Lung (tissue), 12 donors: ENCODE measurements around the gene LINGO3. TPM values are rescaled to one million over a fixed set of nuclear protein-coding genes. Genes with fewer than 3 reads are reported as not detected.

Experiments used
- ATAC-seq: fragments of 200-7000 bp; cut with Tn5 transposase; one replicate; pipeline ENCODE4 v1.9.1; 2020; ENCODE audit warnings: moderate number of reproducible peaks; ENCODE audit not compliant: insufficient read depth, low FRiP score
- DNase-seq, 3 donors: peaks; one replicate each; pipeline ENCODE4 v3.0.0-alpha.2; 2013 to 2017
- H3K27ac ChIP-seq, 2 donors: one replicate each; pipeline ENCODE4 v1.5.1; 2013; ENCODE audit warnings: mild to moderate bottlenecking in 2 of 2, moderate library complexity in 2 of 2, control low read depth in 1 of 2, inconsistent platforms in 1 of 2, low read depth in 1 of 2, low read length in 1 of 2
- H3K27me3 ChIP-seq, 3 donors: one replicate each; pipeline ENCODE4 v1.5.1; 2013; ENCODE audit warnings: low read length in 2 of 3; ENCODE audit not compliant: control insufficient read depth in 3 of 3, insufficient read depth in 3 of 3
- H3K36me3 ChIP-seq, 4 donors: one replicate each; pipeline ENCODE4 v1.5.1; 2013; ENCODE audit warnings: low read length in 4 of 4, mild to moderate bottlenecking in 1 of 4, moderate library complexity in 1 of 4; ENCODE audit not compliant: control insufficient read depth in 4 of 4, insufficient read depth in 4 of 4
- H3K4me1 ChIP-seq, 5 donors: one replicate each; pipeline ENCODE4 v1.5.1; 2013; ENCODE audit warnings: low read length in 5 of 5, mild to moderate bottlenecking in 2 of 5, moderate library complexity in 1 of 5; ENCODE audit not compliant: control insufficient read depth in 5 of 5, insufficient read depth in 5 of 5
- H3K4me3 ChIP-seq: one replicate; pipeline ENCODE4 v1.5.1; 2013; ENCODE audit warnings: mild to moderate bottlenecking, control low read depth, moderate library complexity
- H3K9ac ChIP-seq, 2 donors: one replicate each; pipeline ENCODE4 v1.5.1; 2013; ENCODE audit warnings: low read length in 2 of 2, control low read depth in 1 of 2; ENCODE audit not compliant: insufficient read depth in 1 of 2
- H3K9me3 ChIP-seq, 4 donors: one replicate each; pipeline ENCODE4 v1.5.1; 2013; ENCODE audit warnings: low read length in 3 of 4, mild to moderate bottlenecking in 1 of 4, moderate library complexity in 1 of 4; ENCODE audit not compliant: control insufficient read depth in 4 of 4, insufficient read depth in 3 of 4
- CTCF ChIP-seq: IDR thresholded peaks from 2 replicates; pipeline ENCODE4 v1.5.1; 2012; ENCODE audit warnings: mild to moderate bottlenecking; ENCODE audit errors: control extremely low read depth, extremely low read depth
- WGBS, 2 donors: extraction: QIAGEN DNeasy Blood & Tissue Kit; methylation state at CpG; one replicate each; pipeline ENCODE4 v1.1.7; 2013; 5-methylcytosine and 5-hydroxymethylcytosine counted together
- polyA plus RNA-seq, 2 donors: library from polyadenylated mRNA; stranded (reverse); fragments of 200-250 nt; gene quantifications; one replicate each; pipeline ENCODE4 v1.2.1, GENCODE V29; 2013
- total RNA-seq, 2 donors: library from RNA; depleted of rRNA in 1 of 2; stranded (reverse); fragments of >200 nt in 1 of 2; gene quantifications; one replicate each; pipeline ENCODE4 v1.2.1, GENCODE V29; 2014 to 2021
- donor health status: control.
- donor health status: control.
- donor health status: Bipolar disorder and iron deficiency.
- donor health status: healthy.
- donor health status: DM: yes; HTN: yes; CAD: no.

Gene LINGO3
- total and polyA plus RNA-seq, 4 donors, result 0.10 to 1.0 (median 0.21) TPM; not detected in 1

GRCh38 chr19:2306281-2306806 is 1.6 kb downstream of the LINGO3 start:
- WGBS, 2 donors, result 60 to 71% methylated on average over 19 of the region's 19 CpGs
- no peak for ATAC-seq
- no peak for TF ChIP-seq CTCF

GRCh38 chr19:2305452-2306280 is 2.3 kb downstream of the LINGO3 start:
- DNase-seq (no peak), ATAC-seq (no peak)
- Histone ChIP-seq H3K9me3 (peaks cover 0 to 1% (median 0%) of the 10 kb centered on the region in 4 donors), H3K27me3 (peaks cover 4 to 54% (median 39%) of the 10 kb centered on the region in 3 donors), H3K9ac (no peak overlapping the region), H3K4me1 (peaks cover 0 to 9% (median 7%) of the 10 kb centered on the region in 5 donors), H3K4me3 (no peak overlapping the region), H3K27ac (no peak overlapping the region), H3K36me3 (no peaks in the 10 kb centered on the region)
- TF ChIP-seq CTCF, result no peak
- 67% methylated on average over 19 of the region's 19 CpGs for WGBS, 2 donors

More at GRCh38 chr19:2306281-2306806, 1.6 kb downstream of the LINGO3 start:
- H3K4me1 ChIP-seq, result peaks cover 0 to 9% (median 7%) of the 10 kb centered on the region in 5 donors
- no peak overlapping the region for H3K9ac ChIP-seq
- peaks cover 0 to 1% (median 0%) of the 10 kb centered on the region in 4 donors for H3K9me3 ChIP-seq
- no peak overlapping the region for H3K4me3 ChIP-seq
- H3K27ac ChIP-seq, result no peak overlapping the region
- H3K27me3 ChIP-seq, result peaks cover 4 to 54% (median 39%) of the 10 kb centered on the region in 3 donors
- H3K36me3 ChIP-seq, result no peaks in the 10 kb centered on the region
- no peak for DNase-seq

DNA sequence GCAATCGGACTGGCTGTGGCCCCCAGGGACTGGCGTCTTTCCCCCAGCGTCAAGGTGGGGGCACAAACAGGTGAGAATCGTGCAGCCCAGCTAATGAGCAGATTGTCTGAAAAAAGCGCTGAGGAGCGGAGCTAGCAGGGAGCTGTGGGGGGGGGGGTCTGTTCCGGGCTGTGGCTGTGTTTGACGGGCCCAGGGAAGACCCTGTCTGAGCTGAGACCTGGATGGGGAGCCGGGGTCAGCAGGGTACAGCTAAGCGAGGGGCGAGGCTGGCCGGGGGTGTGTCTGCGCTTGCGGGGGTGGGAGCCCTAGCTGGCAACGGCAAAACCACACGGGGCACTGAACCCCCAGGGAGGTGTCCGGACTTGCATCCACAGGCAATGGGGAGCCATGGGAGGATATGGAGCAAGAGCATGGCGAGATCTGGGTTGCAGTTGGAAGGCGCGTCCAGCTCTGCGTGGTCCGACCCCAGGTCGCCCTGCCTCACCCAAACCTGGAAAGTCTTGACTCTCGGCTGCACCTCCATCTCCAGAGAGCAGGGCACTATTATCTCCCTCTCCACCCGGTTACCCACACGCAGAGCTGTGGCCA is 4.6 kb downstream of the LINGO3 start:
- Histone ChIP-seq H3K27ac (no peak overlapping the region), H3K4me1 (peaks cover 0 to 9% (median 7%) of the 10 kb centered on the region in 5 donors), H3K4me3 (no peak overlapping the region), H3K36me3 (no peaks in the 10 kb centered on the region), H3K9me3 (peaks cover 0 to 1% (median 0%) of the 10 kb centered on the region in 4 donors), H3K27me3 (peaks cover 4 to 43% (median 24%) of the 10 kb centered on the region in 3 donors), H3K9ac (no peak overlapping the region)
- 53 to 64% methylated on average over 26 of the region's 26 CpGs for WGBS, 2 donors
- TF ChIP-seq CTCF, result no peak
- ATAC-seq (no peak), DNase-seq (no peak)
